ENCODE results near the gene SCAF8.
"Not testable (repeated sequence)": the region's sequence is repeated elsewhere in the genome, so short reads cannot be mapped to it uniquely, and the experiment has no call there.

Gene SCAF8

GRCh38 chr6:154783229-154783628 lies 50.0 kb downstream of the SCAF8 start:
- no peak for DNase-seq

- no peak for DNase-seq
Measured at GRCh38 chr6:154785075-154785474, 51.9 kb downstream of the SCAF8 start.

GRCh38 chr6:154786144-154786868 lies 53.1 kb downstream of the SCAF8 start:
- DNase-seq = no peak

- DNase-seq = no peak
Measured at GRCh38 chr6:154791556-154792317, 58.5 kb downstream of the SCAF8 start.

- DNase-seq = no peak
Measured at GRCh38 chr6:154792325-154792724, 59.1 kb downstream of the SCAF8 start.

GRCh38 chr6:154792761-154793160 lies 59.5 kb downstream of the SCAF8 start:
- DNase-seq = no peak

- DNase-seq = no peak
Measured at GRCh38 chr6:154796484-154796883, 63.3 kb downstream of the SCAF8 start.

GRCh38 chr6:154797857-154798256 lies 64.6 kb downstream of the SCAF8 start:
- no peak for DNase-seq

- DNase-seq = no peak
Measured at GRCh38 chr6:154800338-154800737, 67.1 kb downstream of the SCAF8 start.

GRCh38 chr6:154805288-154805911 lies 72.2 kb downstream of the SCAF8 start:
- no peak for DNase-seq

GRCh38 chr6:154806804-154807203 lies 73.6 kb downstream of the SCAF8 start:
- no peak for DNase-seq

- not testable (repeated sequence) for DNase-seq
Measured at GRCh38 chr6:154811663-154812062, 78.4 kb downstream of the SCAF8 start.

GRCh38 chr6:154814063-154814462 lies 80.8 kb downstream of the SCAF8 start:
- no peak for DNase-seq

GRCh38 chr6:154815938-154816820 lies 83.0 kb downstream of the SCAF8 start:
- no peak for DNase-seq

GRCh38 chr6:154821099-154821498 lies 87.9 kb downstream of the SCAF8 start:
- no peak for DNase-seq

GRCh38 chr6:154821638-154822037 lies 88.4 kb downstream of the SCAF8 start:
- DNase-seq = no peak

GRCh38 chr6:154822947-154823558 lies 89.8 kb downstream of the SCAF8 start:
- no peak for DNase-seq

- DNase-seq = no peak
Measured at GRCh38 chr6:154824076-154824475, 90.9 kb downstream of the SCAF8 start.

GRCh38 chr6:154829970-154830369 lies 96.8 kb downstream of the SCAF8 start:
- DNase-seq = no peak

GRCh38 chr6:154830771-154831170 lies 97.6 kb downstream of the SCAF8 start:
- DNase-seq = no peak

GRCh38 chr6:154835307-154835706 lies 102.1 kb downstream of the SCAF8 start:
- DNase-seq = no peak

GRCh38 chr6:154839546-154839945 lies 106.3 kb downstream of the SCAF8 start:
- no peak for DNase-seq
